HepG2 (cell line): ENCODE results near the gene PACRGL. TPM values are rescaled to one million over a fixed set of nuclear protein-coding genes. Genes with fewer than 3 reads are reported as not detected.

Experiments
- ATAC-seq: fragments of 200-7000 bp; cut with Tn5 transposase; 3 replicates; pipeline ENCODE4 v1.9.1; 2020; ENCODE audit warnings: mild to moderate bottlenecking, moderate library complexity
- BruUV-seq: library from RNA; stranded (reverse); fragments of 400-500 nt; replicated peaks from 2 replicates; lab custom pipeline; 2021; lab: Mats Ljungman, UMichigan
- CTCF ChIA-PET: fragments of 300-600 bp; formaldehyde crosslinking; extraction: SDS; loops from one replicate; lab custom pipeline; 2021; ENCODE audit warnings: low total read pairs, inconsistent platforms, low intra/inter-chr PET ratio; lab: Yijun Ruan, JAX
- POLR2A ChIA-PET: fragments of 350-600 bp; sonication (Branson Sonifier 250); formaldehyde crosslinking; loops from one replicate; lab custom pipeline; 2020; ENCODE audit warnings: antibody characterized with exemption, inconsistent platforms; lab: Yijun Ruan, JAX
- DNase-seq: peaks from one replicate; pipeline ENCODE4 v3.0.0-alpha.2; 2015; ENCODE audit warnings: low spot score
- FAIRE-seq: peaks from 3 replicates; lab custom pipeline; 2011; peaks lifted over from hg19 to GRCh38; lab: Jason Lieb, UNC
- H2AFZ ChIP-seq: one replicate; pipeline ENCODE4 v1.6.1; 2011; ENCODE audit warnings: low read length, inconsistent platforms
- H3K27ac ChIP-seq: fragments of 300-600 bp; 3 replicates; pipeline ENCODE4 v1.8.0; 2011; ENCODE audit warnings: mixed run types, mild to moderate bottlenecking, mixed read lengths, low read length, inconsistent platforms; ENCODE audit not compliant: insufficient read depth; ENCODE audit errors: extremely low read length
- H3K27me3 ChIP-seq, 2 experiments: fragments of 200-600 bp in 1 of 2; 2 replicates in 1 of 2; 3 replicates in 1 of 2; pipeline versions ENCODE4 v1.6.0 to v1.8.0; 2011; ENCODE audit warnings: low read length in 2 of 2, mild to moderate bottlenecking in 2 of 2, moderate library complexity in 2 of 2, inconsistent platforms in 1 of 2; ENCODE audit not compliant: insufficient read depth in 2 of 2, control insufficient read depth in 1 of 2
- H3K36me3 ChIP-seq, 2 experiments: fragments of 200-600 bp in 1 of 2; replicated peaks in 1 of 2; 2 replicates in 1 of 2; 3 replicates in 1 of 2; pipeline versions ENCODE4 v1.5.1 to v1.8.0; 2011; ENCODE audit warnings: low read length in 2 of 2, inconsistent platforms in 1 of 2; ENCODE audit not compliant: insufficient read depth in 2 of 2, control insufficient read depth in 1 of 2
- H3K4me1 ChIP-seq: 2 replicates; pipeline ENCODE4 v1.5.1; 2012; ENCODE audit warnings: low read length, inconsistent platforms; ENCODE audit not compliant: insufficient read depth
- H3K4me2 ChIP-seq: 2 replicates; pipeline ENCODE4 v1.6.0; 2011; ENCODE audit warnings: low read depth, low read length, inconsistent platforms
- H3K4me3 ChIP-seq, 3 experiments: fragments of 200-600 bp in 1 of 3; sonication (generic), shearing (Covaris generic) in 1 of 3; replicated peaks in 1 of 3; 2 replicates each; pipeline ENCODE4 v1.5.1; 2011 to 2016; ENCODE audit warnings: low read length in 3 of 3, inconsistent platforms in 2 of 3, low read depth in 2 of 3, mild to moderate bottlenecking in 2 of 3, control low read depth in 1 of 3, mixed read lengths in 1 of 3; ENCODE audit not compliant: insufficient read depth in 1 of 3
- H3K79me2 ChIP-seq: one replicate; pipeline ENCODE4 v1.6.1; 2011; ENCODE audit warnings: low read length, inconsistent platforms; ENCODE audit not compliant: insufficient read depth
- H3K9ac ChIP-seq: 2 replicates; pipeline ENCODE4 v1.6.0; 2011; ENCODE audit warnings: mild to moderate bottlenecking, low read depth, low read length, inconsistent platforms; ENCODE audit not compliant: insufficient read depth
- H3K9me3 ChIP-seq: 2 replicates; pipeline ENCODE4 v1.5.1; 2012; ENCODE audit warnings: mild to moderate bottlenecking, low read length
- H4K20me1 ChIP-seq: 2 replicates; pipeline ENCODE4 v1.6.0; 2011; ENCODE audit warnings: inconsistent platforms, mild to moderate bottlenecking, low read length, moderate library complexity; ENCODE audit not compliant: insufficient read depth
- GPN1 ChIP-seq: sonication (generic); formaldehyde crosslinking; IDR thresholded peaks from 2 replicates; pipeline ENCODE4 v1.5.1; 2020; ENCODE audit warnings: missing genetic modification reagents, borderline replicate concordance
- HDAC6 ChIP-seq: fragments of 200-600 bp; sonication (generic); IDR thresholded peaks from 2 replicates; pipeline ENCODE4 v1.7.0; 2017; ENCODE audit warnings: mild to moderate bottlenecking, antibody characterized with exemption, low read length, low read depth
- MAF1 ChIP-seq: sonication (generic); formaldehyde crosslinking; IDR thresholded peaks from 2 replicates; pipeline ENCODE4 v1.5.0; 2020; ENCODE audit warnings: missing genetic modification reagents, borderline replicate concordance
- TRIM24 ChIP-seq: sonication (generic); formaldehyde crosslinking; IDR thresholded peaks from 2 replicates; pipeline ENCODE4 v1.8.0; 2022; ENCODE audit warnings: mild to moderate bottlenecking, missing genetic modification reagents
- ZBTB3 ChIP-seq: sonication (generic); formaldehyde crosslinking; IDR thresholded peaks from 2 replicates; pipeline ENCODE4 v1.4.0; 2020; ENCODE audit warnings: low read depth, mild to moderate bottlenecking, moderate library complexity, missing genetic modification reagents, borderline replicate concordance
- ZC3H4 ChIP-seq: sonication (generic); formaldehyde crosslinking; IDR thresholded peaks from 2 replicates; pipeline ENCODE4 v1.4.0; 2020; ENCODE audit warnings: missing genetic modification reagents, borderline replicate concordance
- ZKSCAN5 ChIP-seq: sonication (generic); formaldehyde crosslinking; IDR thresholded peaks from 2 replicates; pipeline ENCODE4 v1.5.1; 2020; ENCODE audit warnings: mild to moderate bottlenecking, missing genetic modification reagents
- ZNF232 ChIP-seq: sonication (generic); formaldehyde crosslinking; IDR thresholded peaks from 2 replicates; pipeline ENCODE4 v1.4.0; 2020; ENCODE audit warnings: missing genetic modification reagents, borderline replicate concordance
- ZNF264 ChIP-seq: sonication (generic); formaldehyde crosslinking; IDR thresholded peaks from 2 replicates; pipeline ENCODE4 v1.4.0; 2020; ENCODE audit warnings: missing genetic modification reagents
- ZNF432 ChIP-seq: sonication (generic); formaldehyde crosslinking; IDR thresholded peaks from 2 replicates; pipeline ENCODE4 v1.5.0; 2020; ENCODE audit warnings: missing genetic modification reagents, mild to moderate bottlenecking, borderline replicate concordance
- ZNF737 ChIP-seq: sonication (generic); formaldehyde crosslinking; IDR thresholded peaks from 2 replicates; pipeline ENCODE4 v1.5.0; 2020; ENCODE audit warnings: missing genetic modification reagents, mild to moderate bottlenecking, borderline replicate concordance
- WGBS: methylation state at CpG from one replicate; pipeline ENCODE4 v1.1.6; 2017; ENCODE audit warnings: low lambda C conversion rate; 5-methylcytosine and 5-hydroxymethylcytosine counted together
- in situ Hi-C: cut with HindIII; loops from 2 replicates; pipeline ENCODE4 v1.10.0; 2017; ENCODE audit warnings: low pct_unique_long_range_greater_than_20kb; ENCODE audit not compliant: extremely low pct_ligation_motif_present
- intact Hi-C: fragments of 100-400 bp; cut with micrococcal nuclease; formaldehyde crosslinking; loops from one replicate; pipeline ENCODE4 v1.10.0; 2022; ENCODE audit not compliant: unreplicated experiment
- polyA plus RNA-seq, 8 experiments: library from polyadenylated mRNA; depleted of rRNA in 3 of 8; stranded (reverse) in 7 of 8; unstranded in 1 of 8; fragments of >200 nt; fragmentation: Illumina TruSeq in 4 of 8; extraction: Trizol in 4 of 8; gene quantifications; 2 replicates each; pipeline versions ENCODE4 v1.2.1 to v1.2.3, GENCODE V29; 2011 to 2016; ENCODE audit warnings: low read depth in 4 of 8, missing spikeins in 1 of 8, mixed read lengths in 1 of 8; ENCODE audit not compliant: insufficient read depth in 1 of 8
- total RNA-seq, 5 experiments: library from RNA; depleted of rRNA; stranded (reverse); fragments of >200 nt; fragmentation: Illumina TruSeq; extraction: Trizol; gene quantifications; 2 replicates each; pipeline ENCODE4 v1.2.3, GENCODE V29; 2016; ENCODE audit warnings: low read depth in 1 of 5
- TF ChIP-seq, protein P1 (sequence below): sonication (generic); formaldehyde crosslinking; IDR thresholded peaks from 2 replicates; pipeline ENCODE4 v1.4.0; 2020; ENCODE audit warnings: mild to moderate bottlenecking, missing genetic modification reagents
- TF ChIP-seq, protein P2 (sequence below): sonication (generic); formaldehyde crosslinking; IDR thresholded peaks from 2 replicates; pipeline ENCODE4 v1.4.0; 2020; ENCODE audit warnings: mild to moderate bottlenecking, low read depth, missing genetic modification reagents
- TF ChIP-seq, protein P3 (sequence below): sonication (generic); formaldehyde crosslinking; IDR thresholded peaks from 2 replicates; pipeline ENCODE4 v1.5.0; 2020; ENCODE audit warnings: missing genetic modification reagents
- TF ChIP-seq, protein P4 (sequence below): sonication (generic); formaldehyde crosslinking; IDR thresholded peaks from 2 replicates; pipeline ENCODE4 v1.8.1; 2023; ENCODE audit warnings: missing genetic modification reagents, inconsistent platforms, borderline replicate concordance

Gene PACRGL
- total and polyA plus RNA-seq, 2 of the 13 experiments (the other 11 are each of a cell fraction or from before 2014, with no cell fraction given), result 5.8 to 15.1 TPM

DNA sequence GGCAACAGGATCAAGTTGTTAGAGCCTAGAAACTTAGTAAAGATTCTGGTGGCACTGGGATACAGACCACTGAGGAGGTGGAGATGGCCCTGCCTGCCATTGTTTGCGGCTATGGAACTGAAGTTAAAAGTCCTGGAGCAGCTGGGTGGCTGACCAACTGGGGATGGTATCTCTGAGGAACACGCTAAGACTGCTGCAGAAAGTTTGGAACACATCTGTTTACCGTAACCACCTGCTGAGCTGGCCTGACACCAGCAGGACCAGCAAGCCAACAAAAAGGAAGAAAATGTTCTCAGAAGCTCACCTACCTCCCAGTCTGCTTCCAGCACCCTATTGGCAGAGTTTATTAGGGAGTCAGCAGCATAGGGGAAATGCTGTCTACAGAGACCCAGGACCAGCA, 17.4 kb upstream of the PACRGL start (continued):
- TF ChIP-seq, protein P1, sequence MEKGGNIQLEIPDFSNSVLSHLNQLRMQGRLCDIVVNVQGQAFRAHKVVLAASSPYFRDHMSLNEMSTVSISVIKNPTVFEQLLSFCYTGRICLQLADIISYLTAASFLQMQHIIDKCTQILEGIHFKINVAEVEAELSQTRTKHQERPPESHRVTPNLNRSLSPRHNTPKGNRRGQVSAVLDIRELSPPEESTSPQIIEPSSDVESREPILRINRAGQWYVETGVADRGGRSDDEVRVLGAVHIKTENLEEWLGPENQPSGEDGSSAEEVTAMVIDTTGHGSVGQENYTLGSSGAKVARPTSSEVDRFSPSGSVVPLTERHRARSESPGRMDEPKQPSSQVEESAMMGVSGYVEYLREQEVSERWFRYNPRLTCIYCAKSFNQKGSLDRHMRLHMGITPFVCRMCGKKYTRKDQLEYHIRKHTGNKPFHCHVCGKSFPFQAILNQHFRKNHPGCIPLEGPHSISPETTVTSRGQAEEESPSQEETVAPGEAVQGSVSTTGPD, result no peak
- TF ChIP-seq ZNF232 (CRISPR knock-in tag) (no peak), GPN1 (CRISPR knock-in tag) (no peak), MAF1 (CRISPR knock-in tag) (no peak), ZNF737 (CRISPR knock-in tag) (no peak), ZNF432 (CRISPR knock-in tag) (no peak), ZKSCAN5 (no peak)
- TF ChIP-seq, protein P2, sequence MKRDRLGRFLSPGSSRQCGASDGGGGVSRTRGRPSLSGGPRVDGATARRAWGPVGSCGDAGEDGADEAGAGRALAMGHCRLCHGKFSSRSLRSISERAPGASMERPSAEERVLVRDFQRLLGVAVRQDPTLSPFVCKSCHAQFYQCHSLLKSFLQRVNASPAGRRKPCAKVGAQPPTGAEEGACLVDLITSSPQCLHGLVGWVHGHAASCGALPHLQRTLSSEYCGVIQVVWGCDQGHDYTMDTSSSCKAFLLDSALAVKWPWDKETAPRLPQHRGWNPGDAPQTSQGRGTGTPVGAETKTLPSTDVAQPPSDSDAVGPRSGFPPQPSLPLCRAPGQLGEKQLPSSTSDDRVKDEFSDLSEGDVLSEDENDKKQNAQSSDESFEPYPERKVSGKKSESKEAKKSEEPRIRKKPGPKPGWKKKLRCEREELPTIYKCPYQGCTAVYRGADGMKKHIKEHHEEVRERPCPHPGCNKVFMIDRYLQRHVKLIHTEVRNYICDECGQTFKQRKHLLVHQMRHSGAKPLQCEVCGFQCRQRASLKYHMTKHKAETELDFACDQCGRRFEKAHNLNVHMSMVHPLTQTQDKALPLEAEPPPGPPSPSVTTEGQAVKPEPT (CRISPR knock-in tag), result no peak

DNA sequence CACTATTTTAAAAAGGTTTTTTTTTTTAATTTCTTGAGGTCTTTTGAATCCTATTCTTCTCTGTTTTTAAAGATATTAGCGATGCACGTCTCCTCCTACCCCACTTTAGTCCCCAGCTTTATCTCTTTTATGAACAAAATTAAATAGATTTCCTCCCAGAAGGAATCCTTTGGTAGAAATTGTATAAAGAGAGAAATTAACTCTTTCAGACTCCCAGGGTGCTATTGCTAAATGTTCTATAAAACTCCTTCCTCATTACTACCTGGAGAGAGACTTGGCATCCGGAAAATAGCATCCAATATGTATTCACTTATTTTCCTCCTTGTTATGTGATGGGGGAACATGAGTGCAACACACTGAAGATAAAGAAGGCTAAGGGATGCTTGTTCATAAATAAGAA, 16.5 kb upstream of the PACRGL start:
- Histone ChIP-seq H3K36me3 (no peaks in the 10 kb centered on the region), H3K27me3 (no peaks in the 10 kb centered on the region), H3K27ac (no peak overlapping the region), H2AFZ (no peak overlapping the region), H3K4me2 (no peak overlapping the region), H3K79me2 (no peaks in the 10 kb centered on the region), H3K4me1 (no peaks in the 10 kb centered on the region), H3K9me3 (no peaks in the 10 kb centered on the region), H3K4me3 (no peak overlapping the region), H4K20me1 (no peaks in the 10 kb centered on the region), H3K9ac (no peak overlapping the region)
- POLR2A ChIA-PET, result no interaction called here
- intact Hi-C loops, result loop anchor here (1.0 to 10.0 kb wide), 2 partner anchors 139 to 288 kb away; no protein-coding TSS in a partner anchor
- in situ Hi-C loops, result loop anchor here (10.0 to 25.0 kb wide), 2 partner anchors 371 to 1999 kb away; no protein-coding TSS in a partner anchor
- DNase-seq (no peak), FAIRE-seq (no peak), ATAC-seq (no peak)
- WGBS, result 1% methylated on average over 3 of the region's 3 CpGs
- CTCF ChIA-PET, result interaction anchor here (2.4 kb wide), 1 partner anchor 265 kb away, joined by 15 read pairs; no protein-coding TSS in a partner anchor
- BruUV-seq, result no TSS peak
- TF ChIP-seq, protein P3, sequence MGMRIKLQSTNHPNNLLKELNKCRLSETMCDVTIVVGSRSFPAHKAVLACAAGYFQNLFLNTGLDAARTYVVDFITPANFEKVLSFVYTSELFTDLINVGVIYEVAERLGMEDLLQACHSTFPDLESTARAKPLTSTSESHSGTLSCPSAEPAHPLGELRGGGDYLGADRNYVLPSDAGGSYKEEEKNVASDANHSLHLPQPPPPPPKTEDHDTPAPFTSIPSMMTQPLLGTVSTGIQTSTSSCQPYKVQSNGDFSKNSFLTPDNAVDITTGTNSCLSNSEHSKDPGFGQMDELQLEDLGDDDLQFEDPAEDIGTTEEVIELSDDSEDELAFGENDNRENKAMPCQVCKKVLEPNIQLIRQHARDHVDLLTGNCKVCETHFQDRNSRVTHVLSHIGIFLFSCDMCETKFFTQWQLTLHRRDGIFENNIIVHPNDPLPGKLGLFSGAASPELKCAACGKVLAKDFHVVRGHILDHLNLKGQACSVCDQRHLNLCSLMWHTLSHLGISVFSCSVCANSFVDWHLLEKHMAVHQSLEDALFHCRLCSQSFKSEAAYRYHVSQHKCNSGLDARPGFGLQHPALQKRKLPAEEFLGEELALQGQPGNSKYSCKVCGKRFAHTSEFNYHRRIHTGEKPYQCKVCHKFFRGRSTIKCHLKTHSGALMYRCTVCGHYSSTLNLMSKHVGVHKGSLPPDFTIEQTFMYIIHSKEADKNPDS (CRISPR knock-in tag), result no peak
- TF ChIP-seq HDAC6 (no peak), ZBTB3 (CRISPR knock-in tag) (no peak), ZC3H4 (no peak), TRIM24 (CRISPR knock-in tag) (no peak), ZNF264 (CRISPR knock-in tag) (no peak)
- TF ChIP-seq, protein P4, sequence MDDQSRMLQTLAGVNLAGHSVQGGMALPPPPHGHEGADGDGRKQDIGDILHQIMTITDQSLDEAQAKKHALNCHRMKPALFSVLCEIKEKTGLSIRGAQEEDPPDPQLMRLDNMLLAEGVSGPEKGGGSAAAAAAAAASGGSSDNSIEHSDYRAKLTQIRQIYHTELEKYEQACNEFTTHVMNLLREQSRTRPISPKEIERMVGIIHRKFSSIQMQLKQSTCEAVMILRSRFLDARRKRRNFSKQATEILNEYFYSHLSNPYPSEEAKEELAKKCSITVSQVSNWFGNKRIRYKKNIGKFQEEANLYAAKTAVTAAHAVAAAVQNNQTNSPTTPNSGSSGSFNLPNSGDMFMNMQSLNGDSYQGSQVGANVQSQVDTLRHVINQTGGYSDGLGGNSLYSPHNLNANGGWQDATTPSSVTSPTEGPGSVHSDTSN (CRISPR knock-in tag), result no peak
